GM19455 (cell line): ENCODE measurements around the gene HNRNPA3.
"Not testable (repeated sequence)": the region's sequence is repeated elsewhere in the genome, so short reads cannot be mapped to it uniquely, and the experiment has no call there.

Experiments used
- ATAC-seq: cut with Tn5 transposase; IDR thresholded peaks from one replicate; pipeline ENCODE4 v1.9.1; 2021; ENCODE audit not compliant: unreplicated experiment

HNRNPA3 gene

DNA sequence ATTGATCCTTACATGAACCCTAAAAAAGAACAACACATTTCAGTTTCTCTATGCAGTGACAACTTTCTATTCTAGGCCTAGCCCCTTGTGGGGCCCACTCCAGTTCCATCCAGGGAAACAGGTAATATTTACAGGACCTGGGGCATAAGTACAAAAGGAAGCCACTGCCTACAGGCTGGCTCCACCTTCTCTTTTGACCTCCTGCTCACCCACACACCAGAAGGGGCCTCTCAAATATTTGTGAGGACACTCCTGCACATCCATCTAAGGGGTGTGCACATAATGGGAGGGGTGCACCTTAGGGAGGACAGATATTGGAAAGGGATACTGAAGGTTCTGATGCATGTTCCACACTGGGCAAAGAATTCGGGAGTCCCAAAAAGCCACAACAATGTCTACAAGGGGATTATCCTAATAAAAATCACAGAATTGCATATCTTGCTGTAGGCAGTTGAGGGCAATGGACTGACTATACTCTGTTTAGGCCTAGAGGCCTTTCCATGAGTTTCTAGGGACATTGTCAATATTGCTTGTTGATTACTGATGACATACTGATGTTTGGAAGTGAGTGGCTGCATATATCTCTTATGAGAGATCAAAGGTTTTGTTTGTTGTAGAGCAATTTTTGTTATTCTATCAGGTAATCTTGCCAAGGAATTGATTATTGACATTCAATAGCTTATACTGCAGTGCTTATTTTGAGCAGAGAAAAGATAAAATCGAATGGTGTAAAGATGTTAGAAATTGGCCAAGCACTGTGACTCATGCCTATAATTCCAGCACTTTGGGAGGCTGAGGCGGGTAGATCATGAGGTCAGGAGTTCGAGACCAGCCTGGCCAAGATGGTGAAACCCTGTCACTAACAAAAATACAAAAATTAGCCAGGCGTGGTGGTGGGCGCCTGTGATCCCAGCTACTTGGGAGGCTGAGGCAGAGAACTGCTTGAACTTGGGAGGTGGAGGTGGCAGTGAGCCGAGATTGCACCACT is 23.8 kb upstream of the HNRNPA3 start:
- no peak for ATAC-seq

DNA sequence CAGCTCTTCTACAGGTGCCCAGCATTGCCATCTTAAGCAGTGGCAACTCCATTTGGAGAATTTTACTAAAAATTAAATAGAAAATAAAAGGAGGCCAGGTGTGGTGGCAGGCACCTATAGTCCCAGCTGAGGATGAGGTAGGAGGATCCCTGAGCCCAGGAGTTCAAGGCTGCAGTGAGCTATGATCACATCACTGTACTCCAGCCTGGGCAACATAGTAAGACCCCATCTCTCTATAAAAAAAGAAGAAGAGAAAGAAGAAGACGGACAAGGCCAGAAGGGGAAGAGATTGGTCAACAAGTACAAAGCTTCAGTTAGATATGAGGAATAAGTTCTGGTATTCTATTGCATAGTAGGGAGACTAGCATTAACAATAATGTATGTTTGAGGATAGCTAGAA is 21.7 kb upstream of the HNRNPA3 start:
- ATAC-seq: no peak

DNA sequence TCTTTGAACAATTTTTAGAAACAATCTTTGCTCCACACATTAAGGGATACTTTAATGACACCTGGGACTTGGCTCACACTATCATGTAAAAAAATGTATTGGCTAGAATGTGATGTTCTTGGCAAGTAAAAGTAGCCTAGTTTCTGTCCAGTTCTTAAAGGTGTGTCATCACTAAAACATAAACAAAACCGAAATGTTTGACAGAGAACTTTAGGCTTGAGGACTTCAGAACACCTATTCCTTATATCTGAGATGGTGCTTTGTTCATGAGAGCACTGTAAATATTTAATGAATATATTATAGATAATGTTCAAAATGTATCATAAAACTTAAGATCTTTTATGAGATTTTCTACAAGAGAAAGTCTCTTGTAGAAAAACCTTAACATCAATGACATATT is 19.8 kb upstream of the HNRNPA3 start:
- peak; percentile 56 for ATAC-seq

DNA sequence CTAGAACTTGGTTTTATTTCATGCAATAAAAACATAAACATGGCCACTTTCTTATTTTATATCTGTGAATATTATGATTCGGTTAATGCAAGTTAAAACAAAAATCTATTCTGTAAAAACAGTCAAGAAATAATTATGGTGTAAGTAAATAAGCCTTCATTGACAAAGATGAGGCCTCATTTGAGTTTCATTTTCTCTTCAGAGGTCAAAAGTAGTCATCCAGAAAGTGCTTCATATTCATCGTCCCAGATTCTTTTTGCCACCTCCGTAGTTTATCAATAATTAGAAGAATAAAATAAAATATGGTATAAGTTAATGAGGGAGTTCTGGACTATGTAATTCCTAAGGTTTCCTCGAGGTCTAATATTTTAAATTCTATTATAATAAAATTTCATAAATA is 19.4 kb upstream of the HNRNPA3 start:
- peak; percentile 53 for ATAC-seq

DNA sequence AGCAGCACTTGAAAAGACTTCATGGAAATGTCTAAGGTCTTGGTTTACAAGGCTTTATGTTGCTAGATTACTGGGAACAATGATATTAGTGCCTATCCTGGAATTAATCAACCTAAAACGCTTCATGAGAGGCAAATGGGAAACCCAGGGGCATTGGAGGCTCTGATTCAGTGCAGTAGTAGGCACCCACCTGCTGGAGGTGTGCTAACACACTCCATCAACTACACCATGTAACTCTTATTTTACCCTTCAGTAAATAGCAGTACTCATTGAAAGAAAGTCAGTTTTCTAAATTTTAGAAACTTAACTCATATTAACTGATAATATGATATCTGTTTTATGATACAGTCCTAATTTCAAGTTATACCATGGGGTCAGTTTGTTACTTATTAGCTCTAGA is 17.4 kb upstream of the HNRNPA3 start:
- no peak for ATAC-seq

DNA sequence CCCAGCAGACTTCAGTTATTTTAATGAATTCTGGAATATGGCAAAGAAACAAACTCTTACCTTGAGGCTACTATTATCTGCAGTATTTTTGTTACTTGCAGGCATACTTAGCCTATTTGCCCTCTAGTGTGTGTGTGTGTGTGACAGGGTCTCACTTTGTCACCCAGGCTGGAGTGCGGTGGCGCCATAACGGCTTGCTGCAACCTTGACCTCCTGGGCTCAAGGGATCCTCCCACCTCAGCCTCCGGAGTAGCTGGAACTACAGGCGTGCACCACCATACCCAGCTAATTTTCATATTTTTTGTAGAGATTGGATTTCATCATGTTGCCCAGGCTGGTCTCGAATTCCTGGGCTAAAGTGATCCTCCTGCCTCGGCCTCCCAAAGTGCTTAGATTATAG is 12.2 kb upstream of the HNRNPA3 start:
- ATAC-seq: not testable (repeated sequence)

DNA sequence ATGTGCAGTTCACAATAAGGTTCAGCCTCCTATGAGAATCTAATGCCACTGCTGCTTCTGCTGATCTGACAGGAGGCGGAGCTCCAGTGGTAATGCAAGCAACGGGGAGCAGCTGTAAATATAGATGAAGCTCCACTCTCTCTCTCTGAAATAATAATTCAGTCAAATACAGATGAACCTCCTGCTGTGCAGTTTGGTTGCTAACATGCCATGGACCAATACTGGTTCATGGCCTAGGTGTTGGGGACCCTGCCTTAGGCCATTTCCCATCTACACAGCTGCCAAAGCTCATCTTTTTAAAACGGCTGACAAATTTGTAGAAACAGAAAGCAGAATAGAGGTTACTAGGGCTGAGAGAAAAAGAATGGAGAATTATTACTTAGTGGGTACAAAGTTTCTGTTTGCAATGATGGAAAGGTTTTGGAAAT is 10.7 kb upstream of the HNRNPA3 start:
- ATAC-seq: no peak

DNA sequence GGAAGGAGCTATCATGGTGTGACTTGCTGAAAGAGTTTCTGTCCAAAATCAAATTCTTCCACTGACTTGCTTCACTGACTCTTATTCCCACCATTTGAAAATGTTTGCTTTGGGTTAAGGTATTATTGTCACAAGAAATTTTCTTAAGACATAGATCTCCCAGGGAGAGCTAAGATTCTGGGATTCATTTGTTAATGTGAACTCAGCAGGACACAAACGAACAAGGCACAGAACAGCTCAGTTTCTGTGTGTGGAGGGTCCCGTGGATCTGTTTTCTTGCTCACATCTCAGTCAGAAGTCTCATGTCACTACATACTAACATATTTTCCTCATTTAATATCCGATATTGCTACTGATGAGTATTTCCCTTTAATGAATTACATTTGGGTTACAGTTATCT is 8.2 kb upstream of the HNRNPA3 start:
- no peak for ATAC-seq

DNA sequence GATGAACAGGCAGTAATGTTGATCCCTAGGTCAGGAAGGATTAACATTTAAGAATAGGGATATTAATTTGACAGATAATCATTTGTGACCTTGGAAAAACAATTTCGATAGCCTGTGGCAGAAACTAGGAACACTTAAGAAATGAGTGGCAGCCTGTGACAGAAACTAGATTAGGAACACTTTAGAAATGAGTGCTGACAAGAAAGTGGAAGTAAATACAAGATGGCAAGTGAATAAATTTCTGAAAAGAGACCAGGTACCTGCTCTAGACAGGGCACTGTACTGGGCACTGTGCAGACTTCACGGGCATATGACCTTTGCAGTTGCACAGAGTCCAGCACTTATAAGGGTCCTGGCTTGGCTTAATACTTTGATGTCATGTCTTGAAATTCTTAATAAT is 5.5 kb upstream of the HNRNPA3 start:
- peak; percentile 51 for ATAC-seq

DNA sequence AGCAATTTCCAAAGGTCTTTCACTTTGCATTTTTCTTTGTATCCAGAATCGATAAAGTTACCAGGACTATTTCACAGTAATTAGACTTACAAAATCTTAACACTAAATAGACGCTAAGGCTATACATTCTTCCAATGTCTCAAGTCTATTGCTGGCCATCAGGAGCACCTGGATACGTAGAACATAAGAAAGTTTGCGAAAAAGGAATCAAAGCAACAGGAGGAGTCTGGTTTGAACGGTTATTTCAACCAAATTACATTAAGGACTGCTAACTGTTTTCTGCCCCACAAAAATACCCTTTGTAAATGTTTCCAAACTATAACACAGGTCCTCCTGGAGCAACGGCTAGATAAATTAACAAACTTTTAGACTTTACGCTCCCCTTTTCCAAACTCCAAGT is 1.4 kb upstream of the HNRNPA3 start:
- ATAC-seq: no peak

DNA sequence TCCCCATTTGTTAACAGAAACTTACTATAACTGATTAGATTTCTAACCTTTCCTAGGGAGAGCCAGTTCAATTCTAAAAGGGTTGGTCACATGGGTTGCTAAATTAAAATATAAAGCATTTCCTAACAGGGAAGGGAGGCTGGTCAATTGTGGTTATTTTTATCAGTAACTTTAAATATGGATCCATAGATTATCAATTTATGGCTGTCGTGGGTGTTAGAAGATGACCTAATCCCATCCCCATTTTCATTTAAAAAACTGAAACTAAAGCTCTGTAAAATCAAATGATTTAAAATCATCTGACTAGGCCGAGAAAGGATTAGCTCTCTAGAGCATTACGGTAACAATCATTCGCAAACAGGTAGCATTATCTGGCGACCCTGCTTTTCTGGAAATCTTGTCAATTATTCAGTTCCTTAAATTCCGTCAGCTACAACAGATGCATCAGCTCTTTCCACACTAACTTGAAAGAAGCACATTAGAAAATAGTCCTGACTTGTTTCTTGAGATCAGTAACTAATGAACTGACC is 953 bp upstream of the HNRNPA3 start:
- no peak for ATAC-seq

DNA sequence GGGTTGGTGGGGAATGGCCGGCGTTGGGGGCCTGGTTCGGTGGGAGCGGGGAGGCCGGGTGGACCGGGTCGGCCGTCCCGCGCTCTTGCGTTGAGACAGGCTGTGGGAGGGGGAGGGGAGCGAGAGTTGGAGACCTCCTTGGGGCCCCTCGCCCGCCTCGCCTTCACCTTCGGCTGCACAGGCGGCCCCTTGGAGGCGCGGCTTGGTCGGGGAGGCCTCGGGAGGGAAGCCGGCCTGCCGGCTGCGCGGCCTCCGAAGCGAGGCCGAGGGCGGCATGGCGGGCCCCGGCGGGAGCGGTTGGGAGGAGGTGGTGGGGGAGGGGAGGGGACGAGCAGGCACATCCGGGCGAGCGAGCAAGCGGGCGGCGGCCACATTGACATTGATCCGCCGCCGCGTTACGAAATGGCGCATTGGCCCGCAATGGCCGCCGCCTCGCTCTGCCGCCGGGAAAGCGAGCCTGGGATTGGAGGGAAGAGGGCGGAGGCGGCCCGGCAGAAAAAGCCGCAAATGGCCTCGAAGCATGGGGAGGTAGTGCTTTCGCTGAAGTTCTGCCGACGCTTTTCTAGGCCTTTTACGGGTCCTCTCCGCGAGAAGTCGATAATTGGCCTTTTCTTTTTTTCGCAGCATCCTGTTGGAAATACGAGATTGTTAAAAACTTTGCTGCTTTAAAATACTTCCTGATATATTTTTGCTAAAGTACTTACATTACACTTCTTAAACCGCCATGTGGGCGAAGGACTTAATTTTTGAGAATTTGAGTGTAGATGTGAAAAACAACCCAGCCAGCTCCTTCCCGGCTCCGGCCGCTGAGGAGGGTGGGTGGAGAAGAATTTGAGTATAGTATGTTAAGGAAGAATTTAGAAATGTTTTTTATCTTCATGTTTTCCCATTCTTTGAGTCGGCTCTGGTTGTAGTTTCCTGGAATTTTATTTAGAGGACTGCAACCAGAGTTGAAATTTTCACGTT is 580 bp downstream of the HNRNPA3 start:
- peak; percentile 55 for ATAC-seq

DNA sequence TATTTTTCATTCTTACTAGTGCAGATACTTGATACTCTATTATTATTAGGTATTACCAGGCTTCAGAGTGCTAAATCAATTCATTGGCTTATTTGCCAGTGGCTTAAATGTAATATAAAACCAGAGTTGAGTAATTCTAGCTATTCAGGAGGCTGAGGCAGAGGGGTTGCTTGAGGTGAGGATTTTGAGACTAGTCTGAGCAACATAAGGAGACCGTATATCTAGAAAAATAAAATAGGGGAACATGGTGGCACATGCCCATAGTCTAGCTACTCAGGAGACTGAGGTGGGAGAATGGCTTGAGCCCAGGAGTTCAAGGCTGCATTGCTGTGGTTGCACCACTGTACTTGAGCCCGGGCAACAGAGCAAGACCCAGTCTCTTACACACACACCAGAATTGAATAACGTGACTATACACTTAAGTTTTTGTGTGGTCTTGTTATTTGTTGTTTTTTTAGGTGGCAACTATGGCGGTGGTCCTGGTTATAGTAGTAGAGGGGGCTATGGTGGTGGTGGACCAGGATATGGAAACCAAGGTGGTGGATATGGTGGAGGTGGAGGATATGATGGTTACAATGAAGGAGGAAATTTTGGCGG is 4.8 kb downstream of the HNRNPA3 start:
- no peak for ATAC-seq

DNA sequence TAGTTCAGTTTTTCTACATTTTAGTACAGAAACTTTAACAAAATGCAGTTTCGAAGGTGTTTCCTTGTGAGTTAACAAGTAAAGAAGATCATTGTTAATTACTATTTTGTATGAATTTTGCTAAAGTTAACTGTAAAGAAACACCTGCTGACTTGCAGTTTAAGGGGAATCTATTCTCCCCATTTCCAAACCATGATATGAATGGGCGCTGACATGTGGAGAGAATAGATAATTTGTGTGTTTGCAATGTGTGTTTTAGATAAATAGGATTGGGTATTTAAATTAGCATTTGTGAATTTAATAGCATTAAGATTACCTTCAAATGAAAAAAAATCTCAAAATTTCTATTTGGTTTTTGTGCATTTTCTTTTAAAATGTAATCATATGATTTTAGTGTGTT is 7.2 kb downstream of the HNRNPA3 start:
- not testable (repeated sequence) for ATAC-seq

DNA sequence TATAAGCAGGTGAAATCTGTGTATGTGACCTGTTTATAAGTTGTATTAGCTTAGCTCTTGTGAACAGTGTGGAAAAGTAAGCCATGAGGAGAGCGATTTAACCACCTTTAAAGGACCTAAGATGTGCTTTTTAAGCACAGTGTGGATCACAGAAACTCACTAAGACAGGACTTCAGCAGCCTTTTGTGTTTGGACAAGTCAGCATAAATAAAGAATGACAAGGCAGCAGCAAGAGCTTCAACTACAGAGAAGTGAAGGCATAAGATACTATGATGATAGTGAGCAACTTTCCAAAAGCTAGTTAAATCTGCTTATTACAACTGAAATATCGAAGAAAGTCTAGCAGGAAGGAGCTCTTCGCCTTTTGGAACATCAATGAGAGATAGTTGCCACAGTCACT is 8.9 kb downstream of the HNRNPA3 start:
- ATAC-seq: no peak

DNA sequence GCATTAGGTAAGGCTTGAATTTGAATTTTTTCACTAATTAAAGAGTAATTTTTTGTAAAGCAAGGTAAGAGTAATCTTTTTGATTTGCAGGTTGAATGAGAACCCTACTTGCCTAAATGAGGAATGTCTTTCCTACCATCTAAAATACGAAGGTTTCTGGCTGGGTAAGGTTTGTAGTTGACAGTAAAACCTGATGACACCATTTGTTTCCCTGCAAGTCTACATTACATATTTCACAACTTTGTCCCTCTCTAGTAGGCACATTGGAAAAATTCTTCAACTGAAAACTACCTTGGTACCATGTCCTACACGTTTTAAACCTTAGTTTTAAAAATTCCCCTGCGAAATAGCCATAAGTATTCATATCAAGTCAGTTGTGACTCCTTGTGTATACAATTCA is 9.4 kb downstream of the HNRNPA3 start:
- ATAC-seq: no peak

DNA sequence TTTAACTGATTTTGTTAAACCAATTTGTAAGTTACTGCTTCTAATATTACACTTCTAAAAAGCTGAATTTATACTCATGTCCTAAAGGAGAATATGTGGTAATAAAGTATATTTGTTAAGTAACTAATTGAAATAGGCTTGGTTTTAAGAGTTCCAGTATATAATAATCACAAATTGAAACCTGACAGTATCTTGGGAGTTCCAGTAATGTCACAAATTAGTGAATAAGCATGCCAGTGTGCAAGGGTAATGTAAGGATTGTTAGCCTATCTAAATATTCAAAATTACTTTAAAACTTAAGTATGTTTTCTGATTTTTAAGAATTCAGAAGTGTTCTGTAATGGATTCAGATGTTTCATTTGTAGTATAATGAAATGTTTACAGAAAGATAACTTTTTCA is 10.8 kb downstream of the HNRNPA3 start:
- not testable (repeated sequence) for ATAC-seq

DNA sequence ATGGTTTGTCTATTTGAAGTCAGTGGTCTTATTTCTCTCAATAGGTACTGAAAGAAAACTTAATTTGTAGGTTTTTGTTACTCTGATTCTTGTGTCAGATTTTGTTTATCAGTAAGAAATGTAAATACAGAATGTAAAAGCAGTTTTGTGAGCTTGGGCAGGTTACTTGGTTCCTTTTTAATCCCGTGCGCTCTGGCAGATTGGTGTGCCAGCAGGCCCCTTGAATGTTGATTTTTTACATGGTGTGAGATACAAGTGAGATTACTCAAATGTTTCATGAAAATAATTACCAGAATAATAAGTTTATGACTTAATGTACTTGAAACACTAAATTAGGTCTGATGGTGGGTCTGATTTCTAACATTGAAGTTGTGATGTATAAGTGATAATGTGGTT is 13.4 kb downstream of the HNRNPA3 start:
- no peak for ATAC-seq

DNA sequence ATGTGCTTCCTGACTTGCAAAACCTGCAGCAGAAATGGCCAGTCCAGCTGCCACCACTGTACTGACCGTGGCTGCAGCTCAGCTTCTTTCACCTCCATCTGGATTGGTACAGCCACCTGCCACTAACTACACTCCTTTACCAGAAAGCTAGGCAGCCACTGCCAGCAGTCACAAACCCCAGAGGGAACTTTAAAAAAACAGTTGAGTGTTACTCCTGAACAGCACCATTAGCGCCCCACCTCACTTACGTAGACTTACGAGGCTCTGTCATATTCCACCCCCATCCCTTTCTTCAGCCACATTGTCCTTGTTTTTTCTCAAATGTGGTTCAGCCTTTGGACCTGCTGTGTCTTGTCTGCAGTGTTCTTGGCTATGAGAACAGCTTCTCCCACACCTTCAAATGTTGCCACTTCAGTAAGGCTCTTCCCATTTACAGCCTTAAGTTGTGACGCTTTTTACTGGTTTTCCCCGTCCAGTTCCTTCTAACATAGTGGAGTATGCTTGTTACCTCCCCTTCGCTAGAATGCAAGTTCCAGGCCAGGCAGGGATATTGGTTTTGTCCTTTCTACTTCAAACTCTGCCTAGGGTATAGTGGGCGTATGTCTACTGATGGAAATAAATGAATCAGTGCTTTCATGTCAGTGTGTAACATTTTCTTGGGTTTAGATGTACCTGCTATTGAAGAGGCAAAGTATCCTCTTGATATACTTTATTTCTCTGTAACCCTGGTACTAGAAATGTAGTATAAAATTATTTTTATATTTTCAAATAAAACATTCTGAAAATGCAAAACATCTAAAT is 17.0 kb downstream of the HNRNPA3 start:
- no peak for ATAC-seq

DNA sequence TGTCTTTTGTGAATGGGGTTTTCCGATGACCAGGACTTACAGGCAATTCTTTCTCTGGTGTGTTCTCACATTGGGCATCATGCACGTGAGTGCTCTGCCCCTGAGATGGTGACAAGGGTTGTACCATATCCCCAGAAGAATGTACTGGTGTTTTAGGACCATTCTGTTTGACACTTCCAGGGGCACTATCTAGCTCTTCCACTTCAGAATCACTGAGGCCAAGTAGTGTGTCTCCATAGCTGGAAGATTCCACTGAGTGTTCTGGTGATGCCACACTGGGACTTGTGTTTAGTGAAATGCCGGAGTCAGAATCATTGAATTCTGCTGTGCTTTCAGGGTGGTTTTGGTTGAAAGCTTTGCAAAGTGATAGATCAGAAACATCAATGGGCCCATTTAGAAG is 18.7 kb downstream of the HNRNPA3 start:
- ATAC-seq: no peak
